ENCODE measurements around the gene CNTNAP2.
"Not testable (repeated sequence)": the region's sequence is repeated elsewhere in the genome, so short reads cannot be mapped to it uniquely, and the experiment has no call there.

The CNTNAP2 gene

GRCh38 chr7:148304456-148304855 lies 2187.9 kb downstream of the CNTNAP2 start:
- no peak for DNase-seq (ENCODE audit: low spot score)

DNA sequence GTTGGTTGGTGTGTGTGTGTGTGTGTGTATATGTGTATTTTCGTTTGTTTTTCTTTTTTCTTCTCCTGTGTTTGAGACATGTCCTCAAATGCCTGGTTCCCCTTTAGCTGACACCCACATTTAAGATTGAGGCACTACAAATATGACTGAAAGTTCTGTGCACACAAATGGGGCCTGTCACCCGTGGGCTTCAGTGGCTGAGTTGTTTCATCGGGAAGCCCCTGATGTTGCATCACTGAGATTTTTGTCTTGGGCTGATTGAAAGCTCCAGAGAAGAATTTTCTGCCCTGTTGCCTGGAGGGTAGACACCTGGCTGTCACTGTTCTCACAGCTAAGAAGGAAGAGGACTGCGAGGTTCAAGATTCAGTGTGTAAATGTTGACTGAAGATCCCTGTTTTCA lies 2190.2 kb downstream of the CNTNAP2 start:
- DNase-seq (ENCODE audit: low spot score): no peak

DNA sequence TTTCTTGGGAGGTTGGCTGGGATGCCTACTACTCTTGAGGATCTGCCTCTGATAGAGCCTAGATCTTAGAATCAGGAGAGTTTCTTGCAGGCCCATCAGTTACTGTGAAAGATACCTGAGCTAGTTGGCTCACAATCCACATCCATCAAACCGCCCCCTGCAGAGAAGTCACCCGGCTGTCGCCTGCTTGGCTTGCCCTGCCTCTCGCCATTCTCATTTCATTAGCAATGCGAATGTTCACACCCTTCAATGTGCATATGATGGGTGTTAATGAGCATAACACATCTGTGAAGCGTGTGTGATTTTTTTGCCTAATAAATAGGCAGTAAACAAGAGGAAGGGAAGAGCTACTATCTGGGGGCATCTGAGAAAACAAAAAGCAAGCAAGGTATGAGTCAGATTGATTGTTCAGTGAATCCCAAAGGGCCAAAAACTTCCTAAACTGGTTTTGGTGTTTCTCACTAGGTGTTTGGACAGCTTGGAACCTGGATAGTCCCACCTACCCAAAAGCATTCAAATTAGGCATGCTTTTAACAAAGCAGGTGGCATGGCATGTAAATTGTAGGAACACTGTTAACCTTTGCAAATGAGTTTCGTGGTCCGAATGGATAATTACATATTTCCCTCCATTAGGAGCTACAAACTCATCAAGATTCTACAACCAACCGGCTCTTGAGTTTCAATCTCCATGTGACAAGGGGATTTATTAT lies 2201.7 kb downstream of the CNTNAP2 start:
- DNase-seq (ENCODE audit: low spot score): no peak

- DNase-seq (ENCODE audit: low spot score): no peak
Observed at GRCh38 chr7:148318838-148319237, 2202.2 kb downstream of the CNTNAP2 start.

- no peak for DNase-seq (ENCODE audit: low spot score)
Observed at GRCh38 chr7:148319316-148319808, 2202.8 kb downstream of the CNTNAP2 start.

GRCh38 chr7:148325208-148325607 lies 2208.6 kb downstream of the CNTNAP2 start:
- no peak for DNase-seq (ENCODE audit: low spot score)

GRCh38 chr7:148327379-148327778 lies 2210.8 kb downstream of the CNTNAP2 start:
- DNase-seq (ENCODE audit: low spot score): peak; percentile 83

GRCh38 chr7:148328906-148329305 lies 2212.3 kb downstream of the CNTNAP2 start:
- DNase-seq (ENCODE audit: low spot score): no peak

GRCh38 chr7:148330124-148330818 lies 2213.7 kb downstream of the CNTNAP2 start:
- DNase-seq (ENCODE audit: low spot score): no peak

DNA sequence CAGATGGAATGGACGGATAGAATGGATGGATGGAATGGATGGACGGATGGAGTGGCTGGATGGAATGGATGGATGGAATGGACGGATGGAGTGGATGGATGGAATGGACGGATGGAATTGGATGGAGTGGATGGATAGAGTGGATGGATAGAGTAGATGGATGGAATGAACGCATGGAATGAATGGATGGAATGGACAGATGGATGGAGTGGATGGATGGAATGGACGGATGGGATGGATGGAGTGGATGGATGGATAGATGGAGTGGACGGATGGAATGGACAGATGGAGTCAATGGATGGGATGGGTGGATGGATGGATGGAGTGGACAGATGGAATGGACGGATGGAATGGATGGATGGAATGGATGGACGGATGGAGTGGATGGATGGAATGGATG lies 2214.2 kb downstream of the CNTNAP2 start:
- no peak for DNase-seq (ENCODE audit: low spot score)

DNA sequence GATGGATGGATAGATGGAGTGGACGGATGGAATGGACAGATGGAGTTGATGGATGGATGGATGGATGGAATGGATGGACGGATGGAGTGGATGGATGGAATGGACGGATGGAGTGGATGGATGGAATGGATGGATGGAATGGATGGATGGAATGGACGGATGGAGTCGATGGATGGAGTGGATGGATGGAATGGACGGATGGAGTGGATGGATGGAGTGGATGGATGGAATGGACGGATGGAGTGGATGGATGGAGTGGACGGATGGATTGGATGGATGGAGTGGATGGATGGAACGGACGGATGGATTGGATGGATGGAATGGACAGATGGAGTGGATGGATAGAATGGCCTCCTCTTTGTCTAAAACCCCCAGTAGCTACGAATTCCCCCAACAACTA lies 2214.9 kb downstream of the CNTNAP2 start:
- not testable (repeated sequence) for DNase-seq (ENCODE audit: low spot score)

GRCh38 chr7:148332191-148333186 lies 2215.9 kb downstream of the CNTNAP2 start:
- no peak for DNase-seq (ENCODE audit: low spot score)

GRCh38 chr7:148334441-148334956 lies 2217.9 kb downstream of the CNTNAP2 start:
- no peak for DNase-seq (ENCODE audit: low spot score)

DNA sequence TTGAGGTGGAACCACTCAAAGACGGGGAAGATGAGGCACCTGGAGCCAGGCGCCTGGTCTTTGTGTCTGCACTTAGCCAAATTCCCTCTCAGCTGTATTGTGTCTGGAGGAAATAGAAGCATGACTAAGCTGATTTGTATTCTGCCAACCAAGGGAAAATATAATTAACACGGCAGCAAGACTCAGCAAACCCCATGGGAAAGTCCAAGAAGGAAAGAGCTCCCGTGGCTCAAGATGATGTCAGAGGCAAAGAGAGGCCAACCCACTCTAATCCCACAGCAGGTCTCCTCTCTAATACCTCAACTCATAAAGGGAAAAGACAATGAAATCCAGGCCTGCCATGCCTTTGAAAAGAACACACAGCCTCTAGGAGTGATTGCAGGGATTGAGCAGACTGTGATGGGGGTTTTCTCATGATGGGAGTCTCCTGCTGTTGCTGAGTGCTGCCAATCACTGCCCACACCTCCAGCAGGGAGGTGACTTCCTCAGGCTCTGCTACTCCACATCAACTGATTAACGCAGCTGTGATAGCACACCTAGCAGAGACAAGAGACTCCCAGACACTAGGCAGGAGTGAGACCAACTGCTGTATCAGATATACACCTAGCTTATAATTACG lies 2218.5 kb downstream of the CNTNAP2 start:
- DNase-seq (ENCODE audit: low spot score): no peak

- DNase-seq (ENCODE audit: low spot score): no peak
Observed at GRCh38 chr7:148335790-148336189, 2219.2 kb downstream of the CNTNAP2 start.

DNA sequence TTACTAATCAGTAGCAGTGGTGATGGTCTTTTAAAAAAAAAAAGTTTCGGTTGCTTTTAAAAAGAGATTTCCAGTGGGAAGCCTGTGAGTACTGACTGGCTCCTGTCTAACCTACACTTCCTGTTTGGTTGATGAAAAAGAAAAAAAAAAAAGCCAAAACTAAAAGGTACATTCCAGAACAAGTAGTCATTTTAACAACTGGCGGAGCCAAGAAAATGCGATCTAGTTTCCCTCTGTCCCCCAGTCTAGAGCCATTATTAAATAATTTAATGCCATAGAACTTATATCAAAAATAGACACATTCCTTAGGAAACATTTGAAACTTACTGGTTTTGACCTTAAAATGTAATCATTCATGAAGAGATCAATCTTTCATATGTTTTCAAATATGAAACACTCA lies 2219.8 kb downstream of the CNTNAP2 start:
- no peak for DNase-seq (ENCODE audit: low spot score)

DNA sequence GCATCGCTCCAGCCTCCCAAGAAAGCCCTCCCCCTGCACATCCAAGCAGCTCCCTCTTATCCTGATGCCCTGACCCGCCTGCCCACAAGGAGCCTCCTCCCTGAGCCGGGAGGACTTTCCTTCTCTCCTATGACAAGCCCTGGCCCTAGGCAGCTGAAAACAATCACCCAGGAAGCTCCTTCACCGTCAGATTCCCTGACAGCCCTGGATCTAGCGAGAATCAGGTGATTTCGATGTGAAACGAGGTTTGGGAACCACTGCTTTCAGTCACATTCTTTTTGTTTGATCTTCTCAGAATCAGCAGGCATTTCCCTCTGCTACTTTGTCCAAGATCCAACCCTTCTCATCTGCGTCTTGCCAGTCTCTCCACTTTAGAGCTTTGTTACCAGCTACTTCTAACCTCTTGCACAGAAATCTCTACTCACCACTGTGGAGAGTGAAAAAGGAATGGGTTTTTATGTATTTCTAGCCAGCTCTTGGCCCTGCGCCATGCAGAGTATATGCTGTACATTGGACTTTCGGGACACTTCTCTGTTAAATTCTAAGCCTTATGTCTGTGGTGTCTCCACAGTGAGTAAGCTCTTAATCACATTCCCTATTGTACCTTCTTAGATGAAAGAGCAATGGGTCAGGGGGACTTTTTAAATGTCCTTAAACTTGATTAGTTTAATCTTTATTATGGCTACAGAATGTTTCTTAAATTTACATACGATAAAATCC lies 2220.8 kb downstream of the CNTNAP2 start:
- no peak for DNase-seq (ENCODE audit: low spot score)

GRCh38 chr7:148337995-148338747 lies 2221.6 kb downstream of the CNTNAP2 start:
- no peak for DNase-seq (ENCODE audit: low spot score)

DNA sequence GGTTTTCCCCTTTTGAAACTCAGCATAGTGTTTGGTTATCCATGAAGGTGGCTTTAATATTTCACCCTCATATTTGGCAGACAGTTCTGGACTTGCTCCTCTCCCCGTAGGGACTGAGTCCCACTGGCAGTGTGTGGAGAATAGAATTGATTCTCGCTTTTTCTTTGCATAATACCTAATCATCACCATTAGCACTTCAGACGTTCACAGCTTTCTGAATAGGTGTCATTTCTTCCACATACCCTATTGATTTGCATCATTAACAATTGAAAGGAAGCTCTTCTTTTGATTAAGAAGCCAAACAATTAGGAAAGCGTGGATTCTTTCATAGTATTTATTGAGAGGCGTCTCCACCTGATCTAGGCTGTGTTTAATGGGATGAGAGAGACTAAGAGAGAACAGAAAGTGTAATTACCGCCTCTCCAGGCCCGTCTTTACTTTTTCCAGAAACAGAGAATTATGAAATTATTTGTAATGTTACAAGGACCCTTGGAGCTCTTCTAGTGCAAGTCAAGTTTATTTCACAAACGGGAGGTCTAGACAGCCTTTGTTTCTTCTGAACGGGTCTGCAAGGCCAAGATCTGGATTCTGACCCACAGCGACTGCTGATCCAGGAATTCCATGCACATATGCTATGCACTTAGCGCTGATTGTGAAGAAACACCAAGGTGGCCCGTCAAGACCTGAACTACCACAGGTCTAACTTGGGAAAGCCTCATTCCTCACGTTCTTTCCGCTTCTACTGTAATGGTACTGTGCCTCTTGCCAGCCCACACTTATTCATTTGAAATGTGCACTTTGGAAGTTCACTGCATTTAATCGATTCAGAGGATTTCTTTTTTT lies 2224.1 kb downstream of the CNTNAP2 start:
- no peak for DNase-seq (ENCODE audit: low spot score)

Measured in LoVo (cell line).